Measurements from ENCODE around the gene TSPO2.

The TSPO2 gene

DNA sequence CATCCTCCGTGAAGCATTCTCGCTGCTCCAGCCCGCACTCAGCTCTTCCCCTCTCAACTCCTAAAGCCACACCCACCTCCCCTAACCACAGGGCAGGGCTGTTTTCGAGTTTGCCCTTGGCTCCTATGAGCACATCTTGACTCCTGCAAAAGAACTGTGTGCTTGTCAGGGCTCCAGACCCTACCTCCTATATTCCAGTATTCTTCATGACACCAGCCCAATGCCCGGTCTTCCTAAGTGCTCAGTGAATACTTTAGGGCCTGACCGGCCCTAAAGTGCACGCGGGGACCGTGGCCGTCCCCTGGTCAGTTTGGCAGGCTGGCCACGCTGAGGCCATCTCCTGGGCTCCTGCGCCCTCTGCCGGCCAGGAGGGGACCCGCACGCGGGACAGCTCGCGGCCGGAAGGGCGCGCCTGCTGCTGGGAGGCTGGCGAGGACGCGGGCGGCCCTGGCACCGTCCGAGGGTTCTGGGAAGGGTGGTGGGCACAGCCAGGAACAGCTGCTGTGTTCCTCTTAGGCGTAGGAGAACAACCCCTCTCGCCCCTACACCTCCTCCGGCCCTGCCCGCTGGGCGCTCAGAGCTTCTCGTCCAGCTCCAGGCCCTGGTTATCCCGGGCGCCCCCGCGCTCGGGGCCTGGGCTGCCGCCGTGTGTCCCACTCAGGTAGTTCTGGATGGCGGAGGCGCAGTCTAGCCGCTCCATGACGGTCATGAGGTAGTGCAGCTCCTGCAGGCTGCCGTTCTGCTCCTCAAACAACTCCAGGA, 14.3 kb upstream of the TSPO2 start:
- DNase-seq: no peak

DNA sequence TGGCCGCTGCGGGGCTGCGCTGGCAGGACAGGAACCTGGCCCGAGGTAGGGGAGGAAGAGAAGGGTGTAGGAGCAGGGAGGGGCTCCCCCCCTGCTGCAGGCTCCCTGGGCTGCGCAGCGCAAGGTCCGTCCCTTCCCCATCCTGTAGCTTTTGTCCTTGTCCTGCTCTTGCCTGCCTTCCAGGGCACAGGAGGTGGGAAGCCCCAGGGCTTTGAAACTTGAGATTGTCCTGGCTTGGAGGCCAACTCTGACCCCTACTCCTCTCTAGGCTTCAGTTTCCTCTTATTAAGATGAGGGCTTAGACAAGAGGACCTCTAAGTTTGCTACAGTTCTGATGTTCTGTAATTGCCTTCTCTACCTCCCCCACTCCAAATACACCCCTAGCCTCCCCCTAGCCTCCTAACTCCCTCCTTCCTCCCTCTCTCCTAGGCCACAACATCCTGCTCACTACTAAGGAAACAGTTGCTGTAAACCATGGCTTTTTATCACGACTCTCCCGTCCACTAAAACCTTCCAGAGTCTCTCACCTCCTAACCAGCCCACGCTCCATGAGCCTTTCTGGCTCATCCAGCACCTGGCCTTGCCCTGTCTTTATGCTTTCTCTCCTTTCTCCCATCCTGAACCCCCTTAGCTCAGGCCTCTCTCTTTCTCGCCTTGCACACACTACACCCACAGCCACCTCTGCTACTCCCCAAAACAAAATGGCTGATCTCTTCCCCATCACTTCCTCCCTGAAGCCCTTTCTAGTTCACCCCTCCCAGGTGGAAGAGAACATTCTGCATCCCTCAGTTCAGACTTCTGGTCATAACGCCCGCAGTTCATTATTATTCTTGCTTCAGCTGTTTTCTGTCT, 13.5 kb upstream of the TSPO2 start:
- no peak for DNase-seq

DNA sequence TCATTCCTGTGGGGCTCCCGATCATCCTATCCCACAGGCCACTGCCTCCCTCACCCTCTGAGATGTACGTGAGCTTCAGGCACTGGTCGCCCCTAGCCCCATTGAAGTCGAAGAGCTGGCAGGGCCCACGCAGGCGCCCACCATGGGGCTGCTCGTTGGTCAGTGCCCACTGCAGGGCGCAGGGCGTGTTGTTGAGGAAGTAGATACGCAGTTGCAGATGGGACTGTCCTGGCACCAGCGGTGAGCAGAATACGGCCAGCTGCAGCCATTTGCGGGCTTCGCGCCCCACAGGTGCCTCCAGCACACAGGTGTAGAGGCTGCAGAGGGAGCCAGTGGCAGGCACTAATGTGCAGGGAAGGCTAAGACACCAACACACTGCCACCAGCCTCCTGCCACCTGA, 9.4 kb upstream of the TSPO2 start:
- DNase-seq: no peak

DNA sequence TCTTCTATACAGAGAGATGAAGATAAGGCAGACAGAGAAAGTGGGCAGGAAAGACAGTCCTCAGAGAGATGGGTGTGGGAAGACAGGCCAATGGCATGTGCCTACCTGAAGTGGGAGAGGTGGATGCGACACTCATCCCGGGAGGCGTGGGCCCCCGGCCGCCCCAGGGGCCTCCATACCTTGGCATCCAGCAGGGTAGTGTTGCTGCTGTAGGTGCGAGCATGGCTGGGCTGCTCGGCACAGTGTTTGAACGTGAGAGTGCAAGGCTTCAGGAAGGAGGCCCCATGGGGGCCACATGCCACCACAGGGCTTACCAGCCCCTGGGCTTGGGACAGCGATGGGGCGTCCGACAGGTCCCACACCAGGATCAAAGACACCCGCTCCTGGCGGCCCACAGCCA, 8.5 kb upstream of the TSPO2 start:
- DNase-seq: no peak

DNA sequence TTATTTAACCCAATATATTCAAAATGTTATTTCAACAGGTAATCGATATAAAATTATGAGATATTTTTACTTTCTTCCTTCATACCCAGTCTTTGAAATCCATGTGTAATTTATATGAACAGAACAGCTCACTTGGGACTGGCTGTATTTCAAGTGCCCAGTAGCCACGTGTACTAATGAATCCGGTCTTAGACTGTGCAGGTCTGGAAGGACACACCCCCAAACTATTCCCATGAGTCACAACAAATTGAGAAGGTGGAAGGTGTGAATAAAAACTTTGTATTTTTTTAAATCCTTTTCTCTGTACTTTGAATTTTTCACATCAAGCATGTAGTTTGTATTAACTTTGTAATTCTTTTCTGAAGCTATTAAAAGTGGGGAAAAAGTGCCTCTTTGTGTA, 6.1 kb upstream of the TSPO2 start:
- no peak for DNase-seq

DNA sequence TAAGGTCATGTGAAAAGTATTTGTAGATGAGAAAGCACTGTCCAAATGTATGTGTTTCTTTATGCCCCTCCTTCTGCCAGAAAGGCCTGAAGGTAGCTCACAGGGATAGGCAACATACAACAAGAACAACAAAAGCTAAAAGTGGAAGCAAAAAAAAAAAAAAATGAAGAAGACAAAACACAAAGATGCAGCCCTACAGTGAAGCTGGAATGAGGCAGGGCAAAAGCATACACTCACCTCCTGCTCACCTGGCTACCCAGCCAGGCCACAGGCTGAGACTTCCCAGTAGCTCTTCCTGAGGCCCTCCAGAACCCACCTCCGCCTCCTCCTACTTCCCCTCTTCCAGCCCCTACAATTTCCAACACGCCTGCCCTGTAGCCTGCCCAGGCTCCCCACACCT, 5.7 kb upstream of the TSPO2 start:
- no peak for DNase-seq

DNA sequence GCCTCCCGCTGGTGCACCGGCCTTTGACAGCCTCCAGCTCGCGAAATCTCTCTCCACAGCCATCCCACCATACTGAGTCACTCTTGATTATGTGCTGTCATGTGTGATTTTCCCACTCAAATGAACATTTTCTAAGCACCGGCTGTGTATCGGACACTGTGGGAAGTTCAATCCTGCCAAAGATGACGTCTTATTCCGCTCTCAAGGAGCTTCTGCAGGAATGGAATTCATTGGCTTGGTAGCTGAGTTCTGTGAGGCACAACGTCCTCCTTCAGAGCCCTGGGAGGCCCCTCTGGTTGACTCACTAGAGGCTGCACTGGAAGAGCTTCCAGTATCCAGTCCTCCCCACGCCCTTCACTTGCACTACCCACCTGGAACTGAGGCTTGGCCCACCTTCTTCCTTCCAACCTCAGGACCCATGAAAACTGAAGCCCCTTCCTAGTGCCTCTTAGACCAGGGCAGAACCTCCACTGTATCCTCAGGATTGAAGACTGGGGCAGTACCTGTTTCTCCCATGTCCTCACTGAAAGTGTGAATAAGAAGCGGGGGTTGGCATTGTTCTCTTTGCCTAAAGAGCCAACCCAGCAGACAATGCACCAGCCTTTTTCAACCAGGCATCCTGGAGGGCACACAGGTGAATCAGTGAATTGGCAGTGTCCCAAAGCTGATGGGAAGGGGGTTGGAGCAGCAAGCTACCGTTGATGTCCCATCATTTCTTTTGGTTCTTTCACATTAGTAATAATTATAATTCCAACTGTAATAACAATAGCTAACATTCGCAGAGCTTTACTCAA, 5.0 kb upstream of the TSPO2 start:
- DNase-seq: no peak

DNA sequence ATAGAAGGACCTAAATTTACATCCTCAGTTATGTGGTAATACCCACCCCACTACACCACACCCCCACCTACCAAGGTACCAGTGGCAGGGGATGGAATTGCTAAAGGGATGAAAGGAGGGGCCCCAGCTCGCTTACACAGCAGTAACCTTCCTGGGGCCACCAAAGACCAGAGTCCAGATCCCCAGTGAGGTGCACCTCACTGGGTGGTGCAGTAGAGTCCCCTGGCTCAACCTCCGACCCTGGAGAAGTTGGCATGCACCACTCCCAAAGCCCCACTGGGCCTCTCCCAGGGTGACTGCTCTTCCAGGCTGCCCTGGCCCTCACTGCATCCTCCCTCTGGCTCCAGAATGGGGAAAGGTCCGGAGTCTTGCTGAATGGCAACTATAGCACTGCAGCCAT, 4.1 kb upstream of the TSPO2 start:
- no peak for DNase-seq

DNA sequence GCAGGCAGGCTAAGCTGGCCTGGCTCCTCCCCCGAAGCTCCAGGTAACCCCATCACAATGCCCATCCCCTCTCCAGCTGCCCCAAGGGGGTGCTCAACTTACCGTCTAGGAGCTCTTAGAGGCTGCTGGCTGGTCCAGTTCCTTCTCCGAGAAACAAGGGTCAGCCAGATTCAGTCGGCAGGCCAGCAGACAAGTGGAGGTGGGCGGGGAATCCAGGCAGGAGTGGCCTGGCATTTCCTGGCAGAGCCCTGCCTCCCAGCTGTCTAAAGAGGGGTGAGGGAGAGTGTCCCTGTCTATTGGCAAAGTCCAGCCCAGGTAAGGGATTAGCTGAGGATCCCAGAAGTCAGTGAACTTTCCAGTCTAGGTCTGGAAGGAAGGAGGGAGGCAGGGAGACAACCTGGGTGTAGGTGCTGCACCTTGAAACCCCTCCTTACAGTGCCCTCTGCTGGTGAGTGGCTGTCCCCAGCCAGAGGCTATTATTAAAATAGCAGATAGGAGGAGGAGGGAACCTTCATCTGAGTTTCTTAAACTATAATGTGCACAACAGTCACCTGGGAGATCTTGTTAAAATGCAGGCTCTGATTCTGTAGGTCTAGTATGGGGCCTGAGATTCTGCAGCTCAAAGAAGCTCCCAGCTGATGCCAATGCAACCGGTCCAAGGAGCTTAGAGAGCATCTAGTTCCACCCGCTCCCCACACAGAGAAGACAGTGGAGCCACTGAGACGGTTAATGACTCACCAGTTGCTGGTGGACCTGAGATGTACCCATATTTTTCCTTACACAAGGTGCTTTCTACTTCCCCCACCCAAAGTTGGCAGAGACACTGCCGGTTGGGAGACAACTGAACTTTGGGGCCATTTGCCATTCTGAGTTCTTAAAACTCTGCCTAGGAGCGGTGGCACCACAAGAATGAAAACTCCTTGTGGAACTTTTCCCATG, 2.9 kb upstream of the TSPO2 start, which contains the start of gene UNC5CL:
TSS of gene UNC5CL (minus strand) at position 162 of the 939 bp plus-strand sequence. CDS start 4,147 bp downstream, outside the sequence.
- no peak for DNase-seq

DNA sequence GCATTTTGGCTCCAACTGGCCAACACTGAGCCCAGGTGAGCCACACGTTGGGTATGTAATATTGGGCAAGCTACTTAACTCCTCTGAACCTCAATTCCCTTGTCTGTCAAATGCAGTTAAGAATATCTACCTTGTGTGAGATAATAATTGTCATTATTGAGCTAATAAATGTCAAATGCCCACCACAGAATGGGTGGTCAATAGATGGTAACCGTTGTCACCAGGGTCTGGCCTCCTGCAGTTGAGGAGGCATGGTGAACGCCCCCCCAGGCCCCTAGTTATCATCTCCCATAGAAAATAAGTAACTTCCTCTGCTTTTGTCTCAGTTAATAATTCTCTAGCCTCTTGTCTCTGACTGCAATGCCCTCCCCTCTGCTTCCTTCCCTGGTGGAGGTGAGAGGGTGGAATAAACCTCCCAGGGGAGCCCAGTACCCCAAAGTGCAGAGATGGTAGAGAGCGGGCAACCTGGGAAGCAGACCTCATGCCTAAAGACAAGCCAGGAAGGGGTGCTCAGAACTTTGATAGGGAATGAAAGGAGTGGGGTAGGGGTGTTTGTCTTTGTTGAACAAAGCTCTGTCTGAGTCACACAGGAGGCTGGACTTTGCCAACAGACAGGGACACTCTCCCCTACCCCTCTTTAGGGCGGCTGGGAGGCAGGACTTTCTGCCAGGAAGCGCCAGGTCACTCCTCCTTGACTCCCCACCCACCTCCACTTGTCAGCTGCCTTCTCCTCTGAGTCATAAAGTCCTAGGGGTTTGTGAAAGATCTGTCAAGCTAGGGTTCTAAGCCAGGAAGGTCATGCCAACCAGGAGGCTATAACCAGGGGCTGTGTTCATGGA, 1.9 kb upstream of the TSPO2 start:
- DNase-seq: no peak

DNA sequence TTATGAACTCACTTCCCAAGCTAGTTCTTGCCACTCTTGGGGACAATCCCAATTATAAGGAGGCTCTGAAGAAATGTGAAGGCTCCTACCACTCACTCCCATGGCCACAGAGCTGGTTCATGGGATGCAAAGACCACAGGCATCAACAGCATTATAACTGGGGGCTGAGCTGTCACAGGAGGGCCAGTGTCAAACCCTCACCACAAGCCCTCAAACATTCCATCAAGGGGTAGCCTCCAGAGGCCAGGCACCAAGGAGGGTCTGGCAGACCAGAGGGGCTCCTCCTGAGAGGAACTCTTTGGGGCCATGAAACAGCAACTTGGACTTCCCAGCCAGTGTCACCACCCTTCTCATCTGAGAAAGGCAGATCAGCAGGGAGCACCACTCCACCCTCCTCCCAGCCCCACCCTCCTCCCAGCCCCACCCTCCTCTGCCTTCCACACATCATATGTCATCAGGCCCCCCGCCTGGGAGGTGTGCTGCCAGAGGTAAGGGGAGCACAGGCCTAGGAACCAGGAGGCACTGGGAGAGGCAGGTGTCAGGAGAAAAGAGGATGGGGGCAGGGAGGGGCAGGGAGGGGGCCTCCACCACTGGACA, 1.2 kb upstream of the TSPO2 start:
- no peak for DNase-seq

DNA sequence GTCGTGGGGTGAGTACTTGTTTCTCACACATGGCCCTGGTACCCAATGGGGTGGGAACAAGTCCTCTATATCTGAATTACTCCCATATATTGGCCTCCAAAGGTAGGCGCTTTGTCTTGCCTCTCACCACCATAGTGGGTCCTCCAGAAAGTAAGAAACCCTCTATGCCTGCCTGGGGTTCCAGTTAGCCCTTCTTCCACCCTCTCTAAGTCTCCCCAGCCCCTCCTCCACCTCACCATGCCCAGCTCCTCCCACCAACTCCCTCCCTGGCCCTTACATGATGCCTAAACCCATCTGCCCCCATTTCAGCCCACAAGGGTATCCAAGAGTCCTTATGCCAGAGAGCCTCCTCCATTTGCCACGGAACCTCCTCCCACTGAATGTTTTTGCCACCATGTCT, 884 bp downstream of the TSPO2 start:
- no peak for DNase-seq

DNA sequence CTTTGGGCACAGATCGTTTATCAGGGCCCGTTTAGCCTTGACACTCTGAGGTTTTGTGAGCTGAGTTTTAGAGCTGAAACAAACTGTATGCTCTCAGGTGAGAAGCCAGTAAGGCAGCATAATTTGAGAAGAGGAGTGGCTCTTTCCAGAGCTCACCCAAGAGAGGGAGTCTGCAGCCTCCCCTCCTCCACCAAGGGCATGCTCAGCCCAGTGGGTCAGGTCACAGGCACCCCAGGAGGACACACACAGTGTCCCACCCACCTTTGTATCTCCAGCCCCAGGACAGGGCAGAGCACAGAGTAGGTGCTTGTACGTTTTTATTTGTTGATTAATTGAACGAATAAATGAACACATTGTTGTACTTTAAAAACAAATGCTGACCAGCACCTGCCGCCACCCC, 3.4 kb downstream of the TSPO2 start:
- no peak for DNase-seq

DNA sequence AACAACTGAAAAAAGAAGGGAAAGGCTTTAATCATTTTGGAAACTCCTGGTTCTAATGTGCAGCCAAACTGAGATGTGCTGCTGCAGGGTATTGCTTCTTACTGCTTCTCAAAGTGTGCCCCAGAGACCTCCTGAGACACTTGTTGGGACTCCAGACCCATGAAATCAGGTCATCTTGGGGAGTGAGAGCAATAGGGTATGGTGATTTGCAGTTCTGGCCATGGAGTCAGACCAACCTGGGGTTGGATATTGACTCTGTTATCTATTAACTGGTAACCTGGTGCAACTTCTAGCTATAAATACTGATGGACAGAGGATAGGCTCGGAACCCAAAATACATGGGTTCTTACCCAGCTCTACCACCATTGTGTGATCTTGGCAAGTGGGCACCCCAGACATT, 3.8 kb downstream of the TSPO2 start:
- no peak for DNase-seq

DNA sequence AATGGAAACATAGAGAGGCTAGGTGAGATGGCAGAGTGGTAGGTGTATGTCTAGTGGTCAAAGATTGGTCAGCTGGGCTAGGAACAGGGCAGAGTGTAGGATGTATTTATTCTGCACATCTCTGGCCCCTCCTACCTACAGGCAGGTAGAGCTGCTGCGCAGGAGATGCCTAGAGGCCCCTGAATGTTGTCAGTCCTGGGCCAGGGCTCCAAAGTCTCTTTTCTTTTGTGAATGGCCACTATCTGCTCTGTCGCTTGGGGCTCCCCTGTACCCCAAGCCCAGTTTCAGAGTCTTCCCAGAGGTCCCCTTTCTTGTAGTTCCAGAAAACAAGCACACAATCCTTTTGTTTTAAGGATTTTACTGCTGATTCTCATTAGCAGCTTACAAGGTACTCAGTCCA, 5.0 kb downstream of the TSPO2 start:
- DNase-seq: no peak

DNA sequence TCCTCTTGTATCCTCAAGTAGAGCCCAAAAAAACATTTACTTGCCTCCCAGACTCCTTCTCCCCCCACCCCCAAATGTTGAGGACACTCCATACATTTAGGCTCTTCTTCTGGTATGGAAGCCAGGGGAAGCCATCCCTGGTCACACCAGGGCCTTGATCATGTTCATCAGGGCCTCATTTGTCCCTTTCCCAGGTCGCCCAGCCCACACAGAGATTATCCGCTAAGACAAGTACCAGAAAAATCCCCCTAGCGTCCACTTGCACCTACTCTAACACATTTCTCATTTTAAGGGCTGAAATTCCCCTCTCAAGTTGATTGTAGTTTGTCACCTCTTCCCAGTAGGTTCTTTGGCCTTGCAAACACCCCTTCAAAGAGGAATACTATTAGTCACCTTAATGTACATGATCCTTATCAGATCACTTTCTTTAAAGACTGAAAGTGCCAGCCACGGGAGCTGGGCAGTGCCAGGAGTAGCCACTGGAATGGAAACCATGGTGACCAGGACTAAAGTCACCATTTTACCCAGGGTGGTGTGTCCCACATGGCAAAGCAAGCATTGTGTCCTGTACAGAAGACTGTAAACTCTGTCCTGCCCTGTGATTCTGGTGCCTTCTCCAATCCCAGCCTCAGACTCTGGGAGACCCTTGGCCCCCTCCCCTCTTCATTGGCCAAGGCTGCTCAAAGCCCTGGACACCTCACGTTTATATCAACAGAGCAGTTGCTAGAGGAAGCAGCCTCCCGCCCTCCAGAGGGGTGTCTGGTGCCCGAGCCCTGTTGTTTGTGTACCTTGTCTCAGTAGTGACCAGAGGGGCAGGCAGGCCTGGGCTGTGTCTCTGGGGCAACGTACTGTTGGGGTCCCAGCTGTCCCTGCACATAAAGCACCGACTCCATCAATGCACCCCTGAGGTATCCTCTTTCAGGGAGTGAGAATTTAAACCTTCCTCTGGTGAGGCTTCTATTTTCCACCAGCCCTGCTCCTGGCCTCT, 5.8 kb downstream of the TSPO2 start:
- no peak for DNase-seq

DNA sequence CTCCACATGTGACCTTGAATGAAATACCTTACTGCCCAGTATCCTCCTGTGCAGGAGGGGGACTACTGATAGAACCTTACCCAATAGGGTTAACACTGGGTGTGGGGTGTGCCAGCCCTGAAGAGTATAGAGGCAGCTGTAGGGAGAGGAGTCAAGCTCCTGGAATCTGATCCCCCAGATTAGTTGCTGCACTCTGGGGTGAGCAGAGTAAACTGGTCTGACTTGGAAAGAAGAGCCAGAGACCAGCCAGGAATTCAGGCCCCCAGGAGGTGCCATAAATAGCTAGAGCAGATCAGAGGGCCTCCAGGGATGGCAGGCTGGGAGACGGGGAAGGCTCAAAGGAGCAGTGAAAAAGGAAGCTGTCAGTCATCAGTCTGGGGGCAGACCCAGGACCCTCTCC, 7.3 kb downstream of the TSPO2 start:
- DNase-seq: no peak

DNA sequence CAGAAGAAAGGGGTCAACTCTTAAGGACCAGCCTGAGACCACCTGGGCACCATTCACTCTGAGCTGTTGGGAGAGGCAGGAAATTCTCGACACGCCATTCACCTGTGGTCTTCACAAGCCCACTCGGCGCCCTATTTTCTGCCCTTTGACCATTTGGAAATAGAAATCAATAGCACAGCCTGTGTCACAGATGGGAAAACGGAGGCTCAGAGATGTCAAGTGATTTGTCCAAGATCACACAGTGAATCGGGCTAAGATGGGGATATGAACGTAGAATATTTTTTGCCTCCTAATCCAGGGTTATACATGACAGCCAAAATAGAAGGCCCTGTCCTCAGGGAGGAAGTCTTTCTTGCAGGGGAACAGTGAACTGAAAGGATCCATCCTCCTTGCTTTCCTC, 7.7 kb downstream of the TSPO2 start:
- DNase-seq: no peak

DNA sequence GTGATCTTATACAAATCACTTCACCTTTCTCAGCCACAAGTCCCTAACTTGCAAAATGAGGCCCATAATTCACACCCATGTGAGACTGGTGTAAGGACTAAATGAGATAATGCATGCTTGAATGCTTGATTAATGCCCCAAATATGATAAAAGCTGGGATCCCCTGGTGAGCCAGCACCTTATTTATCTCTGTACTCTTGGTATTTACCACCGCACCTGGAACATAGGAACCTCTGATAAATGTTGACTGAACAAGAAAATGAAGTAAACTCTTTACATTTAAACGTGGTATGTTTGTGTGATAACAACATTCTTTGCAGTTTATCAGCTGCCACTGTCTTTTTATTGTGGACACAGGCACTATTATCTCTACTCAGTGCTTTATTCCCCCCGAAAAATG, 8.3 kb downstream of the TSPO2 start:
- DNase-seq: no peak

DNA sequence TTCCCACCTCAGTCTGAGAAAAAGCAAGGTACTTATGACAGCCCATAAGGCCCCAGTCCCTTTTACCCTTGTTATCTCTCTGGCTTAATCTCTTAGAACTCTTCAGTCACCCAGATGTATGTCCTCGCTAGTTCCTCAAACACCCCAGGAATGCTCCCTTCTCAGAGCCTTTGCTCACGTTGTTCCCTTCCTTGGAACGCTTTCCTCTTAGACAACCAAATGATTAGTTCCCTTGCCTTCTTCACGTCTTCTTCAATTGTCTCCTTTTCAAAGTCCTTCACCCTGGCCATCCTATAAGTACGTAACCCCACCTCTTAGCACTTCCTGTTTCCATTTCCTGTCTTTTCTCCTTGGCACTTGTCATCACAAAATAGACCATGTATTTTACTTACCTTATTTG, 9.6 kb downstream of the TSPO2 start:
- DNase-seq: no peak

All from NCI-H1048 (cell line).